GF-D8 (cell line): ENCODE data around the gene TBCB.
"Not testable (repeated sequence)": the region's sequence is repeated elsewhere in the genome, so short reads cannot be mapped to it uniquely, and the experiment has no call there.

Source experiments
- DNase-seq: peaks from one replicate; lab custom pipeline; 2025; lab: John Stamatoyannopoulos, UW

The TBCB gene

DNA sequence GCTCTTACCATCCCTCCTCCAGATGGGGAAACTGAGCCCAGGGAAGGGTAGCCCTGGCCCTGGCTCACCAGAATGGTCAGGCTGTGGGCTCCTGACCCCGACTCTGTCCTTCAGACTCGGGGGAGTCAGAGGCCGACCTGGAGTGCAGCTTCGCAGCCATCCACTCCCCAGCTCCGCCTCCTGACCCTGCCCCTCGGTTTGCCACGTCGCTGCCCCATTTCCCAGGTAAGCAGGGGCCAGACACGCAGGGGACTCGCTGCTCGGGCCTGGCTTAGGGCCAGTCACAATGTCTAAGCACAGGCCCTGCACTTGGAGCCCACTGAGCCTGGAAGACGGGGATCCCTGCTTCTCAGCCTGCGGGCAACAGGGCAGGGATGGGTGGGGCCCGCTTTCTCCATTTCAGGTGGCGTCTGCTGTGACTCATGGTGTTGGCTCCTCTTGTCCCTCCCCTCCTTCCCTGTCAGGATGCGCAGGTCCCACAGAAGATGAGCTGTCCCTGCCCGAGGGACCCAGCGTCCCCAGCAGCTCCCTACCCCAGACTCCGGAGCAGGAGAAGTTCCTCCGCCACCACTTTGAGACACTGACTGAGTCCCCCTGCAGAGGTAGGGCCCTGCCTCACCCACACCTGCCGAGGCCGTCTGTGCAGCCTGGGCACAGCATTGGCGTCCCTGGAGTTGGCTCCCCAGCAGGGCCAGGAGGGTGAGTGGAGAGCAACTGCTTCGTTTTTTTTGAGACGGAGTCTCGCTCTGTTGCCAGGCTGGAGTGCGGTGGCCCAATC lies 13.5 kb upstream of the TBCB start:
- no peak for DNase-seq

DNA sequence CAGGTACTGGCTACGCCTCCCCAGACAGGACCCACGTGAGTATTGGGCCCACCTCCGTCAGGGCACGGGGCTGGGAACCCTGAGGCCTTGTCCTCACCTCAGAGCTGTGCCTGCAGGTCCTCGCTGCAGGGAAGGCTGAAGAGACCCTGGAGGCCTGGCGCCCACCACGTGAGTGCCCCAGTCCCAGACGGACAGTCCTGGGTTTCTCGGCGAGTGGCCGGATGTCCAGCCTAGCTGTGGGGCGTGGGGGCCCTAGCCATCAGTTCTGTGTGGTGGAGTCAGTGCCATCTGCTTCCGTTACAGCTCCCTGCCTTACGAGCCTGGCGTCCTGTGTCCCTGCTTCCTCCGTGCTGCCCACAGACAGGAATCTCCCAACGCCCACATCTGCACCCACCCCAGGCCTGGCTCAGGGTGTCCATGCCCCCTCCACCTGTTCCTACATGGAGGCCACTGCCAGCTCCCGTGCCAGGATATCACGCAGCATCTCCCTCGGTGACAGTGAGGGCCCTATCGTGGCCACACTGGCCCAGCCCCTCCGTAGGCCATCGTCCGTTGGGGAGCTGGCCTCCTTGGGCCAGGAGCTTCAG lies 12.1 kb upstream of the TBCB start:
- DNase-seq = no peak

GRCh38 chr19:36103842-36104552 lies 11.3 kb upstream of the TBCB start:
- no peak for DNase-seq

- DNase-seq = no peak
These were observed 8.8 kb upstream of the TBCB start for GRCh38 chr19:36106441-36106840.

GRCh38 chr19:36106991-36107390 lies 8.3 kb upstream of the TBCB start:
- no peak for DNase-seq

GRCh38 chr19:36108684-36109083 lies 6.6 kb upstream of the TBCB start:
- no peak for DNase-seq

DNA sequence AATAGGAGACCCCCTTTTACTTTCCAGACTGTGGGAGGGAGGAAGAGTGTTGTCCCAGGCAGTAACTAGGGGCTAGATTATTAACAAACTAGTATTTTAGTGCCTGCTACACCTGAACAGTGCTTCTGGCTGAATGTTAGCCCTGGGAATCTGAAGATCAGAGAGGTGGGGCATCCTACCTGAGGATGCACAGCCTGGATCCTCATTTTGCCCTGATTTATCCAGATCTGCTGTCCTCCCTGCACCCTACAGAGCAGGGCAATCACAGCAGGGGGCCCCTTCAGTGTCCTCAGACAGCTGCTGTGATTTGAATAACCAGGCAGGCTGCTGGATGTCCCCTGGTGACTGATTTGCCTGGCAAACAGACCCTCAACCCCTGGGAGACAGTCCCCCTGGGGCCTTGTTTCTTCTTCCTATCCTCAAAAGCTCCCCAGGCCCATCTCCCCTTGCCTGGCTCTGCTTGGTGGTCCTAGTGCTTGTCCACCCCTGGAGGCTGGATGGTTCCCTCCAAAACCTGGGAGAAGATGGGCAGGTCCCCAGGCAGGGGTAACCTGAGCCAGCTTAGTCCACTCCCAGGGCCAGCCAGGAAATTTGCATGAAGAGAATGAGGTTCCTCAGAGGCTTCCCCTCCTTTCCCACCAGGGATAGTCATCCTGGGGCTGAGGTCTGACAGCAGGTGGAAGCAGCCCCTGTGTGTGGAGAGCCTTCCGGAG lies 4.6 kb upstream of the TBCB start, which contains the start of gene OVOL3:
Gene OVOL3 (plus strand): TSS at position 657 of the 713 bp plus-strand sequence. CDS start 60 bp downstream, outside the sequence.
- DNase-seq = no peak

GRCh38 chr19:36111200-36111539 lies 4.1 kb upstream of the TBCB start:
- DNase-seq = no peak

GRCh38 chr19:36112678-36113077 lies 2.6 kb upstream of the TBCB start:
- no peak for DNase-seq

DNA sequence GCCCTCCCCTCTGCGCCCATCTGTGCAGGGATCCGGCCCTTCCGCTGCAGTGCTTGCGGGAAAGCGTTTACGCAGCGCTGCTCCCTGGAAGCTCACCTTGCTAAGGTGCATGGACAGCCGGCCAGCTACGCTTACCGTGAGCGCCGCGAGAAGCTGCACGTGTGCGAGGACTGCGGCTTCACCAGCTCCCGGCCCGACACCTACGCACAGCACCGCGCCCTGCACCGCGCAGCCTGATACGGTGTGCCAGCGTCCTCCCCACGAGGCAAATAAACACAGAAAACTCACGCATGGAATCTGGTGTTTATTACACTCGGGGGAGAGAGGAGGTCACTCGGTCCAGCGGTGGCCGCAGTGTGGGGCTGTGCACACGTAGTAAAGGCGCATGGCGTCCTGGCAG lies 1.8 kb upstream of the TBCB start:
- DNase-seq = no peak

DNA sequence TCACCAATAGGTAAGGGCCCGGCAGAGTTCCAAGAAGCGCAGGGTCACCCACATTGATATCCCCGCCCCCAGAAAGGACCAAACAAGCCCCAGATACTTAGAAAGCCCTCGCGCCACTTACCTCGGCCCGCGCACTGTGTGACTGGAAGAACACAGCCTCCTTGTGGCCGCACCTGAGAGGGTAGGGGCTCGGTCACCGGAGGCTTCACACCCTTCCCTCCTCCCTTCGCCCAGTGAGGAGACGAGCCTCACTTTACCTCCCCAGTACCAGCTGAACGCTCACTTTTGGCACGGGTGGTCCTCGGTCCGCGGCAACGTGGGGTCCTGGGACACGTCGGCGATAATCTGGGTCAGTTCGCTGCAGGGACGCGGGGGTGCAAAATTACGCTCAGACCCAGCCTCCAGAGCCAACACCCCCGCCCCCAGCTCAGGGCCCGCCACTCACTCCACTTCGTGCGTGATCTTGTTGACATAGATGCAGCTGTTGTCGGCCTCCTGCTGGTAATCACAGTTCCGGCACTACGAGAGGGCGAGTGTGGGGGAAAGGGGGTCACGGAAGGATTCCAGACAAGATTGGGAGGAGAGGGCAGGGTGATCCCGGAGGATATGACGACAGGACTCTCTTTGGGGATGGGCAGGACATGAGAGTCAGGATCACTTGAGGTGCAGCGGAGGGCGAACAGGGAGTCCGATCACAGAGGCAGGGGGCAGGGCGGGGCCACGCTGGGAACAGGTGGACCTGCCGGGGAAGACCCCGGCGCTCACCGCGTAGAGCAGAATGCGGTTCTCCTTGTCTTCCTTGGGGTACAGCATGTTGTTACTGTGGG lies 1.2 kb upstream of the TBCB start:
- DNase-seq = no peak

DNA sequence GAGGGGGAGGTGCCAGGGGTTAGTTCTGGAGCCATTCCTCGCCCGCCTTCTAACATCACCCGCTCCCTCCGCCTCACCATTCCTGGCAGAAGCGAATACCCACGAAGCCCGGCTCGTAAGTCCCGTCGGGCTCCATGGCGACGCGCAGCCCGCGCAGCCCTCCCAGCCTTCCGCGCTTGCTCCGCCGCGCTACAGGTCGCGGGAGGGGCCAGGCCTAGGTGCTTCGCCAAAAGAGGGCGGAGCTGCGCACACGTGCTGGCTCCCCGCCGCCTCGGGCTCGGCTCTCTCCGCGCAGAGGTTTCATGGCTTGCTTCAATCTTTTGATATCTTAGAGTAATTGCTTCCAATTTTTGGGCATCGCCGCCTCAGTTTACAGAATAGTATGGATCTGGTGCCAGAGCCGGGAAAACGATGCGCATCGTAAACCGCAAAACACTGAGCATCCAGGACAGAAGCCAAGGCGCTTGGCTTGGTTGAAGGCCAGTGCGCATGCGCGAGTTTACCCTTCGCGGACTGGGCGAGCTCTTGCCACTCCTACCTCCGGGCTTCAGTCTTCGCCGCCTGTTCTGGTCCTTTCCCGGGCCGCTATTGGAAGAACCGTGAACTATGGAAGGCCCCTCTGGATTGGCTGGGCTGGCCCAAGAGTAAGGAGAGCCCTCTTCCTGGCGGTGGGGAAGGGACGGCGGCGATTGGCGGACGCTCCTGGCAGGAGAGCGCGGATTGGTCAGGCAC lies 381 bp upstream of the TBCB start, which contains the start of gene POLR2I:
Gene POLR2I (minus strand): TSS at position 155 of the 732 bp plus-strand sequence. CDS start 19 bp downstream, at position 136.
- peak; percentile 99 for DNase-seq

DNA sequence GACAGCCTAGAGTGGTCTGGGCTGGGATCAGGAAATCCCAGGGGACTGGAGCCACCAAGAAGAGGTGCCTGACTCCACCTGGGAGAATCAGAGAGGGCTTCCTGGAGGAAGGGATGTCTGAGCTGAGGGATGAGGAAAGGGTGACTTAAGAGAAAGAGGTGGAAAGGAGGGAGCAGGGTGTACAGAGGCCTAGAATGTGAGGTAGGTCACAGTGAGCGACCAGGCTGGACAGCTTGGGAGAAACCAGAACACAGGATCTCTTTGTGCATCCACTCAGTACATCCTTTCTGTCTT lies 1.0 kb downstream of the TBCB start:
- DNase-seq = no peak

DNA sequence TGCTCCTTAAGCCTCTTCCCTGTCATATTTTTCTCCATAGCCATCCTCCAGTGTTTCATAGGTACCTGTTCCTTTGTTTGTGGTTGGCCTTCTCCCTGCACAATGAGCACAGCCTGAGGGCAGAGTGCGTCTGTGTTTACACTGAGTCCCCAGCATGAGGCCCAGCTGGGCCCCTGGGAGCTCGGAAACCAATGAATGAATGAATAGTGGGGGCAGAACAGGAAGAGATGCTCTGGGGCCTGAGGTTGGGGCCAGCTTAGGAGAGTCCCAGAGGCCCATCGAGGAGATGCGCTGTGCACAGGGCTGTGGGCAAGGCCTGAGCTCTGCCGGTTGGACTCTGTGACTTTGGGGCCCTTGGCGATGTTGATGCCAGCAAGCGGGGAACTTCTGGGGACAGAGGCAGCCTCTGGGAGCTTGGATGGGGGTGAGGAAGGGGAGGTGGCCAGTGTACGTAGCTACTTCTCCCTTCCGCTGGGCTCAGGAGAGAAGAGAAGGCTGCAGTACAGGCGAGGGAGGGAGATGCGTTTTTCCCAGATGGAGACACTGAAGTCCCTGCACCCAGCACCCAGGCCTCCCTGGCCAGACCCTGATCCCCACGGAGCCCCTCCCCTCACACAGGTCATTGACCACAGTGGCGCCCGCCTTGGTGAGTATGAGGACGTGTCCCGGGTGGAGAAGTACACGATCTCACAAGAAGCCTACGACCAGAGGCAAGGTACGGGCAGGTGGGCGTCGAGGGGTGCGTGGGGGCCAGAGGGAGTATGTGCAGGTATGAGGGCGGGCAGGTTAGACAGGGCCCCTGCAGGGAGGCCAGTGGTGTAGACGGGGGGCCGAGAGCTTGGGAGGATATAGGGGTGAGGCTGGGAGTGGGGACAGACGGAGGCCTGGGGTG lies 5.1 kb downstream of the TBCB start:
- DNase-seq = no peak

- DNase-seq = no peak
These were observed 5.7 kb downstream of the TBCB start for GRCh38 chr19:36120984-36121358.

DNA sequence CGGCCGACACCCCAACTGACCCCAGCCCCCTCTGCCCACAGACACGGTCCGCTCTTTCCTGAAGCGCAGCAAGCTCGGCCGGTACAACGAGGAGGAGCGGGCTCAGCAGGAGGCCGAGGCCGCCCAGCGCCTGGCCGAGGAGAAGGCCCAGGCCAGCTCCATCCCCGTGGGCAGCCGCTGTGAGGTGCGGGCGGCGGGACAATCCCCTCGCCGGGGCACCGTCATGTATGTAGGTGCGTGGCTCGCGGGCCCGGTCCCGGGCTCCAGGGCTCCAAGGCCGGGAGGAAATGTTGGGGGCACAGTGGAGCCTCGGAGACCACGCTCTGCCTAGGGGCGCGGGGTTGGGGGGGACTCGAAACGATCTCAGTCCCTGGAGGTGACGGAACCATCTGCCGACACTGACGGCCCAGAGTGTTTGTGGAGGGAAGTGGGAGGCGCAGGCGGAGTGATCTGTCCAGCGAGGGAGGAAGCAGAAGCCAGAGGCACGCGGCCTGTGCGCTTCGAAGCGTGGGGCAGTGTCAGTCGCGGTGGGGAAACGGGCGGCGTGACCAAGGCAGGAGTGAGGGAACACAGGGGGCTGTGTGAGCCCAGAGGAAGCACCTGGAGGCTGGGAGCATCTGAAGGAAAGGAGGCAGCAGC lies 6.3 kb downstream of the TBCB start:
- DNase-seq = no peak

DNA sequence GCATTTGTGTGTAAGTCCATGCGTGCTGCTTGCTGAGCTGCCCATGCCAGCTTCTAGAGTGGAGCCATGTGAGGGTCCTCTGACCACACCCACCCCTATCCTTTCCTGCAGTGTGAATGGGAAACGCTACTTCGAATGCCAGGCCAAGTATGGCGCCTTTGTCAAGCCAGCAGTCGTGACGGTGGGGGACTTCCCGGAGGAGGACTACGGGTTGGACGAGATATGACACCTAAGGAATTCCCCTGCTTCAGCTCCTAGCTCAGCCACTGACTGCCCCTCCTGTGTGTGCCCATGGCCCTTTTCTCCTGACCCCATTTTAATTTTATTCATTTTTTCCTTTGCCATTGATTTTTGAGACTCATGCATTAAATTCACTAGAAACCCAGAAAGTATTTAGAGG lies 10.3 kb downstream of the TBCB start:
- no peak for DNase-seq

- peak; percentile 64 for DNase-seq
These were observed 13.1 kb downstream of the TBCB start for GRCh38 chr19:36128392-36128736.

DNA sequence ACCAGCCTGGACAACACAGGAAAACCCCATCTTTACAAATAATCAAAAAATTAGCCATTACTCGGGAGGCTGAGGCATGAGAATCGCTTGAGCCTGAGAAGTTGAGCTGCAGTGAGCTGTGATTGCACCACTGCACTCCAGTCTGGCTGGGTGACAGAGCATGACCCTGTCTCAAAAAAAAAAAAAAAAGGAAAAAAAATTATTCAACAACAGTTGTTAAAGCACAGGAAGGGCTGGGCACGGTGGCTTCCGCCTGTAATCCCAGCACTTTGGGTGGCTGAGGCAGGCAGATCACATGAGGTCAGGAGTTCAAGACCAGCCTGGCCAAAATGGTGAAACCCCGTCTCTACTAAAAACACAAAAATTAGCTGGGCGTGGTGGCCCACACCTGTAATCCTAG lies 16.0 kb downstream of the TBCB start:
- peak; percentile 57 for DNase-seq

DNA sequence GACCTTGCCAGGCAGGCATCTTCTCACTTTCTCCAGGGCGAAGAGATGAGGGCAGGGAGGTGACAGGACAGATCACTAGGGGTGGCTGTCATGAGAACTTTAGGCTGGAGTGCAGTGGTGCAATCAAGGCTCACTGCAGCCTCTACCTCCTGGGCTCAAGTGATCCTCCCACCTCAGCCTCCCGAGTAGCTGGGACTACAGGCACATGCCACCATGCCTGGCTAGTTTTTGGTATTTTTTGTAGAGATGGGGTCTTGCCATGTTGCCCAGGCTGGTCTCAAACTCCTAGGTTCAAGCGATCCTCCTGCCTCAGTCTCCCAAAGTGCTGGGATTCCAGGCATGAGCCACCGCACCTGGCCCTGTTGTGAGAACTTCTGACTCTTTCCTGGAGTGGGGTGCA lies 19.6 kb downstream of the TBCB start:
- not testable (repeated sequence) for DNase-seq
